HepG2 (cell line): ENCODE measurements around the gene SMTNL2. TPM values are rescaled to one million over a fixed set of nuclear protein-coding genes. Genes with fewer than 3 reads are reported as not detected.
"Not testable (repeated sequence)": the region's sequence is repeated elsewhere in the genome, so short reads cannot be mapped to it uniquely, and the experiment has no call there.

Experiments
- ATAC-seq: fragments of 200-7000 bp; cut with Tn5 transposase; 3 replicates; pipeline ENCODE4 v1.9.1; 2020; ENCODE audit warnings: mild to moderate bottlenecking, moderate library complexity
- BruUV-seq: library from RNA; stranded (reverse); fragments of 400-500 nt; replicated peaks from 2 replicates; lab custom pipeline; 2021; lab: Mats Ljungman, UMichigan
- CTCF ChIA-PET: fragments of 300-600 bp; formaldehyde crosslinking; extraction: SDS; loops from one replicate; lab custom pipeline; 2021; ENCODE audit warnings: low total read pairs, inconsistent platforms, low intra/inter-chr PET ratio; lab: Yijun Ruan, JAX
- POLR2A ChIA-PET: fragments of 350-600 bp; sonication (Branson Sonifier 250); formaldehyde crosslinking; loops from one replicate; lab custom pipeline; 2020; ENCODE audit warnings: antibody characterized with exemption, inconsistent platforms; lab: Yijun Ruan, JAX
- DNase-seq: peaks from one replicate; pipeline ENCODE4 v3.0.0-alpha.2; 2015; ENCODE audit warnings: low spot score
- FAIRE-seq: peaks from 3 replicates; lab custom pipeline; 2011; peaks lifted over from hg19 to GRCh38; lab: Jason Lieb, UNC
- H2AFZ ChIP-seq: one replicate; pipeline ENCODE4 v1.6.1; 2011; ENCODE audit warnings: low read length, inconsistent platforms
- H3K27ac ChIP-seq: fragments of 300-600 bp; 3 replicates; pipeline ENCODE4 v1.8.0; 2011; ENCODE audit warnings: mixed run types, mild to moderate bottlenecking, mixed read lengths, low read length, inconsistent platforms; ENCODE audit not compliant: insufficient read depth; ENCODE audit errors: extremely low read length
- H3K27me3 ChIP-seq, 2 experiments: fragments of 200-600 bp in 1 of 2; 2 replicates in 1 of 2; 3 replicates in 1 of 2; pipeline versions ENCODE4 v1.6.0 to v1.8.0; 2011; ENCODE audit warnings: low read length in 2 of 2, mild to moderate bottlenecking in 2 of 2, moderate library complexity in 2 of 2, inconsistent platforms in 1 of 2; ENCODE audit not compliant: insufficient read depth in 2 of 2, control insufficient read depth in 1 of 2
- H3K36me3 ChIP-seq, 2 experiments: fragments of 200-600 bp in 1 of 2; replicated peaks in 1 of 2; 2 replicates in 1 of 2; 3 replicates in 1 of 2; pipeline versions ENCODE4 v1.5.1 to v1.8.0; 2011; ENCODE audit warnings: low read length in 2 of 2, inconsistent platforms in 1 of 2; ENCODE audit not compliant: insufficient read depth in 2 of 2, control insufficient read depth in 1 of 2
- H3K4me1 ChIP-seq: 2 replicates; pipeline ENCODE4 v1.5.1; 2012; ENCODE audit warnings: low read length, inconsistent platforms; ENCODE audit not compliant: insufficient read depth
- H3K4me2 ChIP-seq: 2 replicates; pipeline ENCODE4 v1.6.0; 2011; ENCODE audit warnings: low read depth, low read length, inconsistent platforms
- H3K4me3 ChIP-seq, 3 experiments: fragments of 200-600 bp in 1 of 3; sonication (generic), shearing (Covaris generic) in 1 of 3; replicated peaks in 1 of 3; 2 replicates each; pipeline ENCODE4 v1.5.1; 2011 to 2016; ENCODE audit warnings: low read length in 3 of 3, inconsistent platforms in 2 of 3, low read depth in 2 of 3, mild to moderate bottlenecking in 2 of 3, control low read depth in 1 of 3, mixed read lengths in 1 of 3; ENCODE audit not compliant: insufficient read depth in 1 of 3
- H3K79me2 ChIP-seq: one replicate; pipeline ENCODE4 v1.6.1; 2011; ENCODE audit warnings: low read length, inconsistent platforms; ENCODE audit not compliant: insufficient read depth
- H3K9ac ChIP-seq: 2 replicates; pipeline ENCODE4 v1.6.0; 2011; ENCODE audit warnings: mild to moderate bottlenecking, low read depth, low read length, inconsistent platforms; ENCODE audit not compliant: insufficient read depth
- H3K9me3 ChIP-seq: 2 replicates; pipeline ENCODE4 v1.5.1; 2012; ENCODE audit warnings: mild to moderate bottlenecking, low read length
- H4K20me1 ChIP-seq: 2 replicates; pipeline ENCODE4 v1.6.0; 2011; ENCODE audit warnings: inconsistent platforms, mild to moderate bottlenecking, low read length, moderate library complexity; ENCODE audit not compliant: insufficient read depth
- KLF16 ChIP-seq, 2 experiments: sonication (generic) in 1 of 2; formaldehyde crosslinking in 1 of 2; IDR thresholded peaks; 2 replicates each; pipeline versions ENCODE4 v1.6.1 to v1.8.0; 2016 to 2023; ENCODE audit warnings: missing genetic modification reagents in 2 of 2, missing compliant biosample characterization in 1 of 2
- STAT5B ChIP-seq: sonication (generic); formaldehyde crosslinking; IDR thresholded peaks from 2 replicates; pipeline ENCODE4 v1.4.0; 2020; ENCODE audit warnings: missing genetic modification reagents
- ZNF337 ChIP-seq: sonication (generic); formaldehyde crosslinking; IDR thresholded peaks from 2 replicates; pipeline ENCODE4 v1.5.1; 2020; ENCODE audit warnings: missing genetic modification reagents, low read depth, mild to moderate bottlenecking, borderline replicate concordance
- WGBS: methylation state at CpG from one replicate; pipeline ENCODE4 v1.1.6; 2017; ENCODE audit warnings: low lambda C conversion rate; 5-methylcytosine and 5-hydroxymethylcytosine counted together
- in situ Hi-C: cut with HindIII; loops from 2 replicates; pipeline ENCODE4 v1.10.0; 2017; ENCODE audit warnings: low pct_unique_long_range_greater_than_20kb; ENCODE audit not compliant: extremely low pct_ligation_motif_present
- intact Hi-C: fragments of 100-400 bp; cut with micrococcal nuclease; formaldehyde crosslinking; loops from one replicate; pipeline ENCODE4 v1.10.0; 2022; ENCODE audit not compliant: unreplicated experiment
- polyA plus RNA-seq, 8 experiments: library from polyadenylated mRNA; depleted of rRNA in 3 of 8; stranded (reverse) in 7 of 8; unstranded in 1 of 8; fragments of >200 nt; fragmentation: Illumina TruSeq in 4 of 8; extraction: Trizol in 4 of 8; gene quantifications; 2 replicates each; pipeline versions ENCODE4 v1.2.1 to v1.2.3, GENCODE V29; 2011 to 2016; ENCODE audit warnings: low read depth in 4 of 8, missing spikeins in 1 of 8, mixed read lengths in 1 of 8; ENCODE audit not compliant: insufficient read depth in 1 of 8
- total RNA-seq, 5 experiments: library from RNA; depleted of rRNA; stranded (reverse); fragments of >200 nt; fragmentation: Illumina TruSeq; extraction: Trizol; gene quantifications; 2 replicates each; pipeline ENCODE4 v1.2.3, GENCODE V29; 2016; ENCODE audit warnings: low read depth in 1 of 5
- TF ChIP-seq, protein P1 (sequence below): fragments of 450-650 bp; IDR thresholded peaks from 2 replicates; pipeline ENCODE4 v1.6.1; 2017

The SMTNL2 gene
- total and polyA plus RNA-seq, 2 of the 13 experiments (the other 11 are each of a cell fraction or from before 2014, with no cell fraction given), result 0.41 to 5.1 TPM

- POLR2A ChIA-PET, result interaction anchor here (2.2 kb wide), 1 partner anchor 11 kb away, joined by 18 read pairs; no protein-coding TSS in a partner anchor
- intact Hi-C loops, result not testable (repeated sequence)
Measured at GRCh38 chr17:4578349-4578748, 6.0 kb upstream of the SMTNL2 start.

GRCh38 chr17:4579678-4580077 lies 4.7 kb upstream of the SMTNL2 start:
- ATAC-seq, result no peak
- no peak overlapping the region for H3K9ac ChIP-seq
- TF ChIP-seq ZNF337 (no peak), STAT5B (CRISPR knock-in tag) (no peak), KLF16 (CRISPR knock-in tag; IDR thresholded peaks at IDR 0.05) (no peak)
- TF ChIP-seq, protein P1, sequence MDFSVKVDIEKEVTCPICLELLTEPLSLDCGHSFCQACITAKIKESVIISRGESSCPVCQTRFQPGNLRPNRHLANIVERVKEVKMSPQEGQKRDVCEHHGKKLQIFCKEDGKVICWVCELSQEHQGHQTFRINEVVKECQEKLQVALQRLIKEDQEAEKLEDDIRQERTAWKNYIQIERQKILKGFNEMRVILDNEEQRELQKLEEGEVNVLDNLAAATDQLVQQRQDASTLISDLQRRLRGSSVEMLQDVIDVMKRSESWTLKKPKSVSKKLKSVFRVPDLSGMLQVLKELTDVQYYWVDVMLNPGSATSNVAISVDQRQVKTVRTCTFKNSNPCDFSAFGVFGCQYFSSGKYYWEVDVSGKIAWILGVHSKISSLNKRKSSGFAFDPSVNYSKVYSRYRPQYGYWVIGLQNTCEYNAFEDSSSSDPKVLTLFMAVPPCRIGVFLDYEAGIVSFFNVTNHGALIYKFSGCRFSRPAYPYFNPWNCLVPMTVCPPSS, result no peak
- TF ChIP-seq, all 625 proteins: peak for 0
- H3K4me3 ChIP-seq, result no peak overlapping the region
- DNase-seq (no peak), FAIRE-seq (no peak)
- H3K27ac ChIP-seq, result no peak overlapping the region
- H3K27me3 ChIP-seq, result peaks cover 2 to 34% of the 10 kb centered on the region in 2 experiments; a peak in 4 of 5 replicates
- no peaks in the 10 kb centered on the region for H3K79me2 ChIP-seq
- no TSS peak for BruUV-seq
- in situ Hi-C loops (no loop called here), intact Hi-C loops (no loop called here)
- H2AFZ ChIP-seq, result no peak overlapping the region
- 53% methylated on average over 11 of the region's 11 CpGs for WGBS
- H3K9me3 ChIP-seq, result no peaks in the 10 kb centered on the region
- peaks cover 72% of the 10 kb centered on the region for H3K4me1 ChIP-seq
- CTCF ChIA-PET, result no interaction called here
- POLR2A ChIA-PET, result no interaction called here
- H3K4me2 ChIP-seq, result no peak overlapping the region
- no peaks in the 10 kb centered on the region for H4K20me1 ChIP-seq
- no peaks in the 10 kb centered on the region for H3K36me3 ChIP-seq

More at GRCh38 chr17:4578349-4578748, 6.0 kb upstream of the SMTNL2 start:
- WGBS, result 91% methylated on average over 7 of the region's 24 CpGs
- H3K9me3 ChIP-seq, FAIRE-seq, H3K27ac ChIP-seq, H3K36me3 ChIP-seq, in situ Hi-C loops, H3K79me2 ChIP-seq, H3K4me3 ChIP-seq, H2AFZ ChIP-seq, H3K9ac ChIP-seq, BruUV-seq, ATAC-seq, H3K4me2 ChIP-seq, H4K20me1 ChIP-seq, CTCF ChIA-PET, DNase-seq: not testable (repeated sequence)
- H3K4me1 ChIP-seq, result peaks cover 77% of the 10 kb centered on the region
- peaks cover 2 to 26% of the 10 kb centered on the region in 2 experiments; a peak in 4 of 5 replicates for H3K27me3 ChIP-seq
